Measurements from ENCODE around the gene NPBWR2.

NPBWR2 gene

GRCh38 chr20:64149141-64149540 is 41.8 kb upstream of the NPBWR2 start:
- ATAC-seq (replicated peaks; ENCODE audit: extremely low read depth, poor library complexity, severe bottlenecking) (no peak), DNase-seq (ENCODE audit: low spot score in 2 of 2) (no peak)
- H3K4me3 Mint-ChIP-seq = no peak overlapping the region
- H3K9me3 Mint-ChIP-seq = peaks cover 11% of the 10 kb centered on the region
- no peaks in the 10 kb centered on the region for H3K36me3 Mint-ChIP-seq (ENCODE audit: insufficient read depth)
- no peak overlapping the region for H3K27ac Mint-ChIP-seq (ENCODE audit: low read depth)
- no peaks in the 10 kb centered on the region for H3K4me1 Mint-ChIP-seq
- H3K27me3 Mint-ChIP-seq = peaks cover 7% of the 10 kb centered on the region

GRCh38 chr20:64148581-64148980 is 41.2 kb upstream of the NPBWR2 start:
- Mint-ChIP-seq H3K9me3 (peaks cover 12% of the 10 kb centered on the region), H3K36me3 (ENCODE audit: insufficient read depth) (no peaks in the 10 kb centered on the region), H3K27ac (ENCODE audit: low read depth) (no peak overlapping the region), H3K4me3 (no peak overlapping the region), H3K27me3 (peaks cover 7% of the 10 kb centered on the region), H3K4me1 (no peaks in the 10 kb centered on the region)
- no peak for DNase-seq (ENCODE audit: low spot score in 2 of 2)
- ATAC-seq (replicated peaks; ENCODE audit: extremely low read depth, poor library complexity, severe bottlenecking) = no peak

- Mint-ChIP-seq H3K27ac (ENCODE audit: low read depth) (no peak overlapping the region), H3K9me3 (peaks cover 12% of the 10 kb centered on the region), H3K27me3 (peaks cover 7% of the 10 kb centered on the region), H3K36me3 (ENCODE audit: insufficient read depth) (no peaks in the 10 kb centered on the region), H3K4me1 (no peaks in the 10 kb centered on the region), H3K4me3 (no peak overlapping the region)
- DNase-seq (ENCODE audit: low spot score in 2 of 2) (no peak), ATAC-seq (replicated peaks; ENCODE audit: extremely low read depth, poor library complexity, severe bottlenecking) (no peak)
These were observed 39.6 kb upstream of the NPBWR2 start for GRCh38 chr20:64146936-64147477.

- Mint-ChIP-seq H3K27me3 (peaks cover 7% of the 10 kb centered on the region), H3K27ac (ENCODE audit: low read depth) (no peak overlapping the region), H3K4me3 (no peak overlapping the region), H3K9me3 (peaks cover 12% of the 10 kb centered on the region), H3K4me1 (no peaks in the 10 kb centered on the region), H3K36me3 (ENCODE audit: insufficient read depth) (no peaks in the 10 kb centered on the region)
- ATAC-seq (replicated peaks; ENCODE audit: extremely low read depth, poor library complexity, severe bottlenecking) = no peak
- DNase-seq (ENCODE audit: low spot score in 2 of 2) = no peak
These were observed 39.1 kb upstream of the NPBWR2 start for GRCh38 chr20:64146301-64146935.

GRCh38 chr20:64145458-64146300 is 38.3 kb upstream of the NPBWR2 start:
- Mint-ChIP-seq H3K36me3 (ENCODE audit: insufficient read depth) (no peaks in the 10 kb centered on the region), H3K4me1 (no peaks in the 10 kb centered on the region), H3K4me3 (no peak overlapping the region), H3K27me3 (peaks cover 15% of the 10 kb centered on the region), H3K27ac (ENCODE audit: low read depth) (no peak overlapping the region), H3K9me3 (peaks cover 12% of the 10 kb centered on the region)
- DNase-seq (ENCODE audit: low spot score in 2 of 2) = no peak
- ATAC-seq (replicated peaks; ENCODE audit: extremely low read depth, poor library complexity, severe bottlenecking) = no peak

GRCh38 chr20:64144144-64144912 is 37.0 kb upstream of the NPBWR2 start:
- Mint-ChIP-seq H3K27me3 (peaks cover 21% of the 10 kb centered on the region), H3K9me3 (peaks cover 12% of the 10 kb centered on the region), H3K4me3 (no peak overlapping the region), H3K27ac (ENCODE audit: low read depth) (no peak overlapping the region), H3K36me3 (ENCODE audit: insufficient read depth) (no peaks in the 10 kb centered on the region), H3K4me1 (no peaks in the 10 kb centered on the region)
- ATAC-seq (replicated peaks; ENCODE audit: extremely low read depth, poor library complexity, severe bottlenecking) = no peak
- DNase-seq (ENCODE audit: low spot score in 2 of 2) = no peak

- Mint-ChIP-seq H3K27ac (ENCODE audit: low read depth) (no peak overlapping the region), H3K9me3 (peaks cover 12% of the 10 kb centered on the region), H3K4me3 (no peak overlapping the region), H3K4me1 (no peaks in the 10 kb centered on the region), H3K27me3 (peaks cover 21% of the 10 kb centered on the region), H3K36me3 (ENCODE audit: insufficient read depth) (no peaks in the 10 kb centered on the region)
- no peak for DNase-seq (ENCODE audit: low spot score in 2 of 2)
- no peak for ATAC-seq (replicated peaks; ENCODE audit: extremely low read depth, poor library complexity, severe bottlenecking)
These were observed 35.8 kb upstream of the NPBWR2 start for GRCh38 chr20:64143018-64143801.

GRCh38 chr20:64142590-64142989 is 35.2 kb upstream of the NPBWR2 start:
- H3K9me3 Mint-ChIP-seq = peaks cover 12% of the 10 kb centered on the region
- no peak for ATAC-seq (replicated peaks; ENCODE audit: extremely low read depth, poor library complexity, severe bottlenecking)
- no peaks in the 10 kb centered on the region for H3K36me3 Mint-ChIP-seq (ENCODE audit: insufficient read depth)
- H3K27ac Mint-ChIP-seq (ENCODE audit: low read depth) = no peak overlapping the region
- no peak for DNase-seq (ENCODE audit: low spot score in 2 of 2)
- H3K4me1 Mint-ChIP-seq = no peaks in the 10 kb centered on the region
- H3K4me3 Mint-ChIP-seq = no peak overlapping the region
- H3K27me3 Mint-ChIP-seq = peaks cover 23% of the 10 kb centered on the region

GRCh38 chr20:64140956-64141355 is 33.6 kb upstream of the NPBWR2 start:
- peaks cover 38% of the 10 kb centered on the region for H3K27me3 Mint-ChIP-seq
- H3K27ac Mint-ChIP-seq (ENCODE audit: low read depth) = no peak overlapping the region
- H3K36me3 Mint-ChIP-seq (ENCODE audit: insufficient read depth) = no peaks in the 10 kb centered on the region
- DNase-seq (ENCODE audit: low spot score in 2 of 2) (no peak), ATAC-seq (replicated peaks; ENCODE audit: extremely low read depth, poor library complexity, severe bottlenecking) (no peak)
- no peak overlapping the region for H3K4me3 Mint-ChIP-seq
- H3K9me3 Mint-ChIP-seq = peaks cover 12% of the 10 kb centered on the region
- no peaks in the 10 kb centered on the region for H3K4me1 Mint-ChIP-seq

GRCh38 chr20:64140061-64140931 is 32.9 kb upstream of the NPBWR2 start:
- no peak overlapping the region for H3K4me3 Mint-ChIP-seq

GRCh38 chr20:64139199-64140060 is 32.1 kb upstream of the NPBWR2 start:
- Mint-ChIP-seq H3K27me3 (peaks cover 43% of the 10 kb centered on the region), H3K36me3 (ENCODE audit: insufficient read depth) (no peaks in the 10 kb centered on the region), H3K4me1 (no peaks in the 10 kb centered on the region), H3K27ac (ENCODE audit: low read depth) (no peak overlapping the region), H3K9me3 (peaks cover 4% of the 10 kb centered on the region), H3K4me3 (no peak overlapping the region)
- DNase-seq (ENCODE audit: low spot score in 2 of 2) (no peak), ATAC-seq (replicated peaks; ENCODE audit: extremely low read depth, poor library complexity, severe bottlenecking) (no peak)

More at GRCh38 chr20:64140061-64140931, 32.9 kb upstream of the NPBWR2 start:
- Mint-ChIP-seq H3K27ac (ENCODE audit: low read depth) (no peak overlapping the region), H3K4me1 (no peaks in the 10 kb centered on the region), H3K27me3 (peaks cover 44% of the 10 kb centered on the region), H3K9me3 (peaks cover 12% of the 10 kb centered on the region), H3K36me3 (ENCODE audit: insufficient read depth) (no peaks in the 10 kb centered on the region)
- ATAC-seq (replicated peaks; ENCODE audit: extremely low read depth, poor library complexity, severe bottlenecking) (no peak), DNase-seq (ENCODE audit: low spot score in 2 of 2) (no peak)
